NCI-H2107 treated with DMSO at 0.1 percent for 48 hours (cell line): ENCODE measurements around the gene RGS19.
"Not testable (repeated sequence)": the region's sequence is repeated elsewhere in the genome, so short reads cannot be mapped to it uniquely, and the experiment has no call there.

Experiments
- DNase-seq: peaks from one replicate; lab custom pipeline; 2025; ENCODE audit not compliant: unreplicated experiment; lab: John Stamatoyannopoulos, UW

Gene RGS19, protein sequence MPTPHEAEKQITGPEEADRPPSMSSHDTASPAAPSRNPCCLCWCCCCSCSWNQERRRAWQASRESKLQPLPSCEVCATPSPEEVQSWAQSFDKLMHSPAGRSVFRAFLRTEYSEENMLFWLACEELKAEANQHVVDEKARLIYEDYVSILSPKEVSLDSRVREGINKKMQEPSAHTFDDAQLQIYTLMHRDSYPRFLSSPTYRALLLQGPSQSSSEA

DNA sequence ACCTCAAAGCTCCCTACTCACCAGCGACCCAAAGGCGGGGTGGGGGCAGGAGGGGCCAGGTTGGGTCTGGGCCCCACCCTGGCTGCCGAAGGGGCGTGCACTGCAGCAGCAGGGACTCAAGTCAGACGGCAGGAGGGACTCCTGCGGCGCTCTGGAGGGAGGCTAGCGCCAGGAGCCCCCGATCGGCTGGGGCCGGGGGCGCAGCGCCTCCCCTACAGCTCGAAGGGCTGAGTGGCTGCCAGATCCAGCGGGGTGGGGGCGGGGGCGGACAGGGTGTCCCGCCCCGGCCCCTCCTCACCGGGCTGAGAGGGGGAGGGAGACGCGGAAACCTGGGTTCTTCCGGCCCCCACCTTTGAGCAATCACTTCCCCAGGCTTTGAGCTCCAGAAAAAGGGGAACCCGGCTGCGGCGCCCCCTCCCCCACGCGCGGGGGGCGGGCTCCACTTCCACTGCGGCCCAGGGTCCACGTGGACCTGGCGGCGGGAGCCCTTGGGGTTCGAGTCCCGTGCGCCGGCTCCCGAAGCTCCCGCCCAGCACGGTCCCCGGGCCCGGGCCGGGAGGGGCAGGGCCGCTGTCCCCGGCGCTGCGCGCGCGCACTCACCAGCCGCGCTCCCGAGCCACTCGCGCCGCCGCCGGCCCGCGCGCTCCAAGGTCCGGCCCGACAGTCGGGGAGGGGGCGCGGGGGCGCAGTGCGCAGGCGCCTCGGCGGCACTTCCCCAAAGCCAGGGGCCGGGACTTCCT is at the start of gene RGS19:
RGS19 (minus strand) TSS at position 246 of the 740 bp plus-strand sequence. CDS start 2,632 bp downstream, outside the sequence.
- DNase-seq = no peak

DNA sequence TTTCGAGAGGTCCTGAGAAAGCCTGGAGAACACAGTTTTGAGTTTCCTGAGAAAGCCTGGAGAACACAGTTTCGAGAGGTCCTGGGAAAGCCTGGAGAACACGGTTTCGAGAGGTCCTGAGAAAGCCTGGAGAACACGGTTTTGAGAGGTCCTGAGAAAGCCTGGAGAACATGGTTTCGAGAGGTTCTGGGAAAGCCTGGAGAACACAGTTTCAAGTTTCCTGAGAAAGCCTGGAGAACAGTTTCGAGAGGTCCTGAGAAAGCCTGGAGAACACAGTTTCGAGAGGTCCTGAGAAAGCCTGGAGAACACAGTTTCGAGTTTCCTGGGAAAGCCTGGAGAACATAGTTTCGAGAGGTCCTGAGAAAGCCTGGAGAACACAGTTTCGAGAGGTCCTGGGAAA is 44.2 kb upstream of the RGS19 start:
- not testable (repeated sequence) for DNase-seq

DNA sequence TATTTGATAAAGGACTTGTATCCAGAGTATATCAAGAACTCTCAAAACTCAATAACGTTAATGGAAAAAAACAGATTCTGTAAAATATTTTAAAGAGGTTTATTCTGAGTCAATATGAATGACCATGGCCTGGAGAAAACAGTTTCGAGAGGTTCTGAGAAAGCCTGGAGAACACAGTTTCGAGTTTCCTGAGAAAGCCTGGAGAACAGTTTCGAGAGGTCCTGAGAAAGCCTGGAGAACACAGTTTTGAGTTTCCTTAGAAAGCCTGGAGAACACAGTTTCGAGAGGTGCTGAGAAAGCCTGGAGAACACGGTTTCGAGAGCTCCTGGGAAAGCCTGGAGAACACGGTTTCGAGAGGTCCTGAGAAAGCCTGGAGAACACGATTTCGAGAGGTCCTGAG is 43.6 kb upstream of the RGS19 start:
- DNase-seq = not testable (repeated sequence)

DNA sequence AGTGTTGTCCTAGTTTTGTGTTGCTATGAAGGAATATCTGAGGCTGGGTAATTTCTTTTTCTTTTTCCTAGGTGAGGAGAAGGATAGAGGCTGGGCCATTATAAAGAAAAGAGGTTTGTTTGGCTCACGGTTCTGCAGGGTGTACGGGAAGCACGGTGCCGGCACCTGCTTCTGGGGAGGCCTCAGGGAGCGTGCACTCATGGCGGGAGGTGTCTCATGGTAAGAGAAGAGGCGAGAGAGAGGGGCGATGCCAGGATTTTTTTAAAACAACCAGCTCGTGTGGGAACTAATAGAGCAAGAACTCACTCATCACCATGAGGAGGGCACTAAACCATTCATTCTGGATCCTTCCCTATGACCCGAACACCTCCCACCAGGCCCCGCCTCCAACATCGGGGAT is 42.3 kb upstream of the RGS19 start:
- no peak for DNase-seq

DNA sequence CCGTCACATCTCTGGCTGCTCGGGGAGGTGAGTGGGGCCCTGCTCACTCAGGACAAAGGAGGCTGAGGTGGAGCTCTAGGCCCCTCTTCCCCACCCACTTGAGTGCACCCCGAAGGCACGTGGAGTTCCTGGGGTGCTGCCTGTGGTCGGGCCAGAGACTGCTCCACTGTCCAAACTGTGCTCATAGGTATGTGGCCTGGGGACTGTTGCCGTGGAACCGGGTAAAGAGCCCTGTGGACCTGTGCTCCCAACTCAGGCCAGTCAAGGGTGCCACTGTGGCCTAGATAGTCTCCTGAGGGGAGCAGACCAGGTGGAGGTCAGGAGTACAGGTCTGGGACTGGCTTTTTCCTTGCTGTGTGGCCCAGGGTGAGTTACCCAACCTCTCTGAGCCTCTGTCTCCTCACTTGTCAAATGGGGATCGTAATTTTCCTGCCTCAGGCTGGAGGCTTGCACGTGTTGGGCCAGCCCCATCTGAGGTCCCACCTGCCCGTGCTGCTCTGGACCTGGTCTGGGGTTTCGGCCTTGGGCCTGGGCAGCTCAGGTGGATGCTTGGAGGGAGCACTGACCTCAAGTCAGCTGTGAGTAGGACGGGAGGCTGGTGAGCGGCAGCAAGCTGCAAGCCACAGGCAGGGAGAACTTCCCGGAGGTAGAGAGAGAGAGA is 40.5 kb upstream of the RGS19 start:
- no peak for DNase-seq

DNA sequence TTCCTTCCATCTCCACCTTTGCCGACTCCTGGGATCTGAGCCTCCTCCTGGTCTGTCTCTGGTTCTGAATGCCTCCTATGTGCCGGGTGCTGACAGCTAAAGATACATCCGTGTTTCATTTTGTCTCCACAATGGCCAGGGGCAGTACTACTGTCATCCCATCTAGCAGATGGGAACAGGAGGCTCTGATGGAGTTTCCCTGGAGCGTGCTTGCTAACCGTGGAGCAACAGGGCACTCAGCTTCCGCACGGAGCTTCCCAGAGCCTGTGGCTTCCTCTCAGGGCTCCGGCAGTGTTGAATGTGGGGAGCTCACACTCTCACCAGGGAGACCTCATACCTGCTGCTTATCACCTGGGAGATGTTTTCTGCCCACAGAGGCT is 40.0 kb upstream of the RGS19 start:
- DNase-seq = no peak

DNA sequence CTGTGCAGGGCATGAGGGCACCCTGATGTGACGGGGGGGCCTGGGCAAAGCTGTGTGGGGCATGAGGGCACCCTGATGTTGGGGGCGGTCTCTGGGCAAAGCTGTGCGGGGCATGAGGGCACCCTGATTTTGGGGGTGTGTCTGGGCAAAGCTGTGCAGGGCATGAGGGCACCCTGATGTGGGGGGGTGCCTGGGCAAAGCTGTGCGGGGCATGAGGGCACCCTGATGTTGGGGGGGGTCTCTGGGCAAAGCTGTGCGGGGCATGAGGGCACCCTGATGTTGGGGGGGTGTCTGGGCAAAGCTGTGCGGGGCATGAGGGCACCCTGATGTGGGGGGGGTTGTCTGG is 38.1 kb upstream of the RGS19 start:
- DNase-seq = not testable (repeated sequence)

DNA sequence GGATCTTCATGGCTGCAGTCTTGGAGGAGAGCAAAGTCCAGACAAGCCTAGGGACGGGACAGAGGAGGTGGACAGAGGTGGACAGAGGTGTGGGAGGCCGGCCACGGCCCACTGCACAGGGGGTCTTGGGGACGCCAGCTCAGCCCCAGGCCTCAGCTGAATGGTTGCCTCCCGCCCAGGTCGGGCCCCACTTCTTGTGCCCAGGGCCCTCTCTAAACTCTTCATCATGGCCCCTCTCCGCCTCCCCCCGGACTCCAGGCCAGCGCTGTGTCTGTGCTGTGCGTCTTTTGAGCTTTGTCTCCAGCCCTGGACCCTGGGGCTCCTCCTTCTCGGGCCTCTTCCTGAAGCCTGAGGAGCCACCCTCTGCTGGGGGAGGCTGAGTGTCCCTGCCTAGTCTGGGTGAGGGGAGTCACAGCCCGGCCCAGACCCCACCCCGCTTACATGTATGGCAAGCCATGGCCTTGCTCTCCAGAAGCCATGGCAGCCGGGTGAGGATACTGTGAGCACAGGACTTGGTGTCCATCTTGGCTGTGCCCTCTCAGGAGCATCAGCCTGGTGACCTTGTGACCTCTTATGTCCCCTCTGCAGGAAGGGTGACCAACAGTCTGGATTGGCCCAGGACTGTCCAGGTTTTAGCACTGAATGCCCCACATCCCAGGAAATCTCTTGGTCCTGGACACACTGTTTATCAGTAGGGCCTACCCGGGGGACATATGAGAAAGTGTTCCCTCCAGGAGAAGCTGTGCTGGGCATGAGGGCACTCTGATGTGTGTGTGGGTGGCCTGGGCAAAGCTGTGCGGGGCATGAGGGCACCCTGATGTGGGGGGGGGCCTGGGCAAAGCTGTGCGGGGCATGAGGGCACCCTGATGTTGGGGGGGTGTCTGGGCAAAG is 37.5 kb upstream of the RGS19 start:
- no peak for DNase-seq

DNA sequence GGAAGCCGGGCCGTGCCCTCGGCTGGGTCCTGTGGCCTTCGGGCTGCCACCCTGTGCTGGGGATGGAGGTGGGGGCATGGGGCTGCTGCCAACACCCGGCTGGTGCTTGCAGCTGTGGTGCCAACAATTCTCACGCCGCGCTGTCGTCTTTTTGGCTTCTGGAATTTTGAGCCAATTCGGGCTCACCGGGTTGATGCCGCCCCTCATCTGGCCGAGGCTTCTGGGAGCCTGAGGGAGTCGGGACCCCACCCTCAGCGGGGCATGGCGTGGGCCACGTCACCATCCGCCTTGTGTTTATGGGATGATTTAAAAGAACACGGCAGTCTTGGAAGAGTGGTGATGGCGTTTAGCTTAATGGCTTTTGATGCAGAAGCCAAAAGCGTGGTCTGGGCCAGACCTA is 36.7 kb upstream of the RGS19 start:
- no peak for DNase-seq

DNA sequence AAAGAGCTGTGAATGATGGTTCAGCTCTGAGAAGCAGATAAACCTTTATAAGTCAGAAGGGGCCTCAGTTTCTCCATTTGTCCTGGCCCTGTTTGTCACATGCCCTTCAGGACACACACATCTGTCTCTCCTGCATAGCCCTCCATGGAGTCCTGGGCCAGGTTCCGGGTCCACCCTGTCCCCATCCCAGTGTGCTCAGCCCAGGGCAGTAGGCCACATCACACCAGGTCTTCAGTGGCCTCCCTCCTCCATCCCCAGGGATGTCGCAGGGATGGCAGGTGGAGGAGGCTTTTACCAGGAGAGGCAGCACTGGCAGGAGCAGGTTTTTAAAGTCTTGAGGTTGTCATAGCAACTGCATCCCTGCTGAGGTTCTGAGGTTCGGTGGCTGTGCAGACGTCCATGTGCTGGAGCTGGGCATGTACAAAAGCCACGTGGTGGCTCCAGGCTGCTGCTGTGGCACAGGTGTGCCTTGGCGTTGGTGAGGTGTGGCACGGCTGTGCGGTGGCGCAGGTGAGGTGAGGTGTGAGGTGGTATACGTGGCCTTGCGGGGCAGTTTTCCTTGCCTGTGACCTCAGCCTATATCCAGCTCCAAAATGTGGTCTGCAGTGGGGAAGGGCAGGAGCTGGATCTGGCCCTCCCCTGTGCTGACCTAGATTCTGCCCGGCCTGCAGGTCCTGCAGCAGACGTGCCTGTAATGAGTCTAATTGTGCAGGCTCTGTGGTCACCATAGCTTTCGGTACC is 36.0 kb upstream of the RGS19 start:
- peak; percentile 45 for DNase-seq

DNA sequence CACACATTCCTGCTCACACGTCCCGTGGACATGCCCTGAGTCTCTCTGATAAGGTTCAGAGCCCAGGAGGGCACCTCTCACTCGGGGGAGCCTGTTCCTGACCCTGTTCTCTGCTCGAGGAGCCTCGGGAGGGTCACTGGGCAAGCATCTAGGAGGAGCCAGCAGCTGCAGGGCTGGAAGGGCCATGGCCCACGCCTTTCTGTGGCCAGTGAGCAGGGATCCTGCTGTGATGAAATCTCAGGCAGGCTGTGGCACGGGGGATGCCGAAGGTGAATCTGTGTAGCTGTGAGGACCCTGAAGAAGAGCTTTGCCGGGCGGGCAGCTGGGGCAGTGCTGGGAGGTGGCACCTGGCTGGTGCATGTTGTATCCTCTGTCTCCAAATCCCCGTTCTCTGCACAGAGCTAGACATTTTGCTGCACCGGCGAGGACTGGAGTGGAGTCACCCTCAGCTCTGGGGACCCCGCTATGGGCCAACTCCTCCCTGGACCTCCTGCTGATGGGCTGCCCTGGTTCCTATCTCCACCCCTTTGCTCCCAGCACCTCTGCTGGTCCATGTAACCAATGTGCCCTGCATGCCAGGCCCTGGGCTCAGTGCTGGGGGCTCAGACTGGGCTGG is 35.1 kb upstream of the RGS19 start:
- DNase-seq = no peak

DNA sequence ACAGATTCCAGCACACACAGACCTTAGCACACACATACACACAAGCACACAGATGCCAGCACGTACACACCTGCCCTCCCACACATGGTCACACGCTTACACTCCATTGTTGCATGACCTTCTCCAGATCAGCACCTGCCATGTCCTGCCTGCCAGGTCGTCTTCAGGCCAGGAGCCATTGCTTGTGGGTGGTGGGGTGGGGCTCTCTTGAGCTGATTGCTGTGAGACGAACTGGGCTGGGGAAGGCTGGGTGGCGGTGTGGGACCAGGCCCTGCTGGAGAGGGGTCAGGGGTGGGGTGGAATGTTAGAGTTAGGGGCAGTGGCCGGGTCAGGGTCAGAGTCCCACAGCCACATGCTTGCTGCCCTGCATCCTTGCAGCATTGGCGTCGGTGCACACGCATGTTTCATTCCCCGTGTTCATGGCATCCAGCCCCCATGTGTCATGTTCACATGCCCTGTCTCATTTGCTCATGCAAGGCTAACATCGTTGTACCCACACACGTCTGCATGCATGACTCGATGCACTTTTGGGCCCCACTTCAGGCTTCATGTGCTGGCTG is 34.6 kb upstream of the RGS19 start:
- no peak for DNase-seq

DNA sequence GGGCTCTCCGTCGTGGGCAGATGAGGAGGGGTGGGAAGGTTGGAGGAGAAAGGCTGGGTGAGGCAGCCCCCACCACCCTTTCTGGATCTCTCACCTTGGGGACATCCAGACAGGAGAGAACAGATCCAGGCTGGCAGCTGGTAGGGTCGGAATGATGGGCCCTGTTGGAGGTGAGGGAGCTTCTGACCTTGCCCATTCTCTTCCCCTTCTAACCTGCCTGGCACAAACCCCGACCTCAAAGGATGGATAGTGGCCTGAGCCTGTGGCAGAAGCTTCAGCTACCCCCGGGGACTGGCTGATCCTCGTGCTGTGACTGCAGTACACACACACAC is 34.1 kb upstream of the RGS19 start:
- DNase-seq = no peak

DNA sequence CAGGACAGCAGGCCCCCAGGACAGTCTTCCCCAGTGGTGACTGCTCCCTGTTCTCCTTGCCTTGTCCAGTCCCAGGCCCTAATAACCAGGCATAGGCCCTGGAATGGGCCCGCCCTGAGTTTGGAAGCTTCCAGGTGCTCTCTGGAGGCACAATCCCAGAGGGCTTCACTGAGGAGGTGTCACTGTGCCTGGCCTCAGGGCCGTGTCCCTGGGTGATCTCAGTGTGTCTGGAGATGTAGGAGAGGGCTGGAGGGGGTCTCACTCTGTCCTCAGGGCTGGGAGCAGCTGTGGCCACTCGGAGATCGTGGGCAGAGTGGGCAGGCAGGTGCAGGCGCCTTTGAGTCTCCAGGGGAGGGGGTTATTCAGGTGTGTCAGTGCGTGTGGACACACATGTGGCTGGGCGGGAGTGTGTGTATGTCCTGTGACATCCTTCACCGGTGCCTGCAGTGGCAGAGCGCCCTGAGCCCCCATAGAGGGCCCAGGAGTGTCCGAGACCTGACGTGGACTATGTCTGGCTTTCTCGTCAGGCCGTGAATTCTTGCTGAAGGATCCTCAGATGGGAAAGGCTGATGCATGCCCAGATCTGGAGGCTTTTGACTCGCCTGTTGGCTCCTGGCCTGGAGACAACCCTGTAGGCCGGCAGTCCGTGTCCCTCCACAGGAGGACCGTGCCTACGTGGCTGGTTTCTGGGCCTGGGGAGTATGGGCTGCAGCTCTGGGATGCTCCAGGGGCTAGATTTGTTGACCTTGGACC is 33.5 kb upstream of the RGS19 start:
- no peak for DNase-seq

DNA sequence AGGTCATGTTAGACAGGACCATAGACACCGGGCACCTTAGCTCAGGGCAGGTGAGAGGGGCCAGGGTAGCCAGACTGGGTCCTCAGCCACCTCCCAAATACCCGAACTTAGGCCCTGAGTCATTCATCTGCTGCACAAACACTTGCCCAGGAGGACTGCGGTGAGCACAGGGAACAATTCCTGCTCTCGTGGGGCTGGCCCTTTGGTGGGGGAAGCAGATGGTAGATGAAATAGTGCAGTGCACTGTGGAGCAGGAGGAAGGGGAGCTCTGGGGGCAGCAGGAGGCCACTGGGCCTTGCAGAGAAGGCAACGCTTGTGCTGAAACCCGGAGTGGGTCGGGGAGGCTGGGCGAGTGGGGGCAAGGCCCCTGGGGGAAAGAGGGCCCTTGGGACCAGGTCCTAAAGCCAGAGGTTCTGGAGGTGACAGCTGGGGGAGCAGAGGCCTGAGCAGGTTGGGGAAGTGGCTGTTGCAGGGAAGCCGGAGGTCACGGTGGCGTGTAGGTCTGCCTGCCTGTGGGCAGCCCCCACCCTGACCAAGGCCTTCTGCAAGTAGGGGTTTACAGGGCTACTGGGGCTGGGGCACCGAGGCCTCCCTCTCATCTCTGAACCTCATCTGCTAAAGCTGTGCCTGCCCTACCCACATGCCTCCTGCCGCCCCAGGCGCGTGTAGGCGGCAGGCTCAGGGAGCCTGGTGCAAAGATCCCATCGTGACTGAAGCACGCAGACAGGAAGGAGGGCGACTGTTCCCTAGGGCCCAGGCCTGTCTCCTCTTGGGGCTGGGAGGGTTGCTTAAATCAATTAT is 32.7 kb upstream of the RGS19 start:
- no peak for DNase-seq

DNA sequence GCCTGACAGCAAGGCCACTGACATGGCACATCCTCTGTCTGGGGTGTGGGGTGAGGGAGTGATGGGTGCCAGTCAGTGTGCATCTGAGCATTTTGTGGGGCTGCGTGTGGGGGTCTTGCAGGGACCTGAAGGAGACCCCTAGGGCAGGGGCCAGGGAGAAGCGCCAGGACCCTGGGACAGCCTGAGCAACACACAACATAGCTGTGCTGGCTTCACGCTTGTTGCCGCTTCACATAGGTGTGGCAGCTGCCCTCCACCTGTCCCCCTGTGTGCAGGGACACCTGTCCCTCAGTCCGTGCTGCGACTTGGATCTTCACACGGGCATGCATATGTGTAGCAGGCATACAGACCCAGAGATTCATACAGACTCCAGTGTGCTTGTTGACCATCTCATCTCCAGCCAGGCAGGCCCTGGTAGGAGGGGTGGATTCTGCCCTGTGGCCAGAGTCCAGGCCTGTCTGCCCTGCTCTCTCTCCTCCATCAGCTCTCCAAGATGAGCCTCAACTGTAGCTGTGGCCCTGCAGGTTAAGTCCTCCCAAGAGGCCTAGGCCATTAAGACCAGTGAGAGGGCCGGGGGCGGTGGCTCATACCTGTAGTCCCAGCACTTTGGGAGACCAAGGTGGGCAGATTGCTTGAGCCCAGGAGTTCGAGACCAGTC is 31.2 kb upstream of the RGS19 start:
- no peak for DNase-seq

DNA sequence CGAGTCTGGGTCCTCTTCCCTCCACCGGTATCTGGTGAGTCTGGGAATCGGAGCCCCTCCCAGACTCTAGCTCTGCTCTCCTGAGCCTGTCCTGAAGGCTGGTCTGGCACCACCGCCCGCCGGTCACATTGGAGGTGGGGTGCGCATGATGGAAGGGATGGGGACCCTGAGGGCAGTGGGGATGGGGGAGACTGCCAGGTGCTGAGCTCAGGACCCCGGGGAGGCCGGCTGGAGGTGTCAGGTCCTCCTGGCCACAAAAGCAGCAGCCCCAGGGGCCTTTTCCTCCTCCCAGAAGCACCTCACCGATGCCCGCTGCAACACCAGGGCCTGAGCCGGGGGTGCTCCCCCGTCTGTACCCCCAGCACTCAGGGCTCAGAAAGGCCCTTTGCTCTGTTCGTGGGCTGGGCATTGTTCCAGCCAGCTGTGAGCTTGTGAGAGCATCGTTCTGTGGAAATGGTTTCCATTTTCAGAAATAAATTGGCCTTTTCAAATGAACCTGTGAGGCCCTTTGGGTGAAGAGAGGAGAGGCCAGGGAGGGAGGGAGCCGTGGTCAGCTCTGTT is 30.6 kb upstream of the RGS19 start:
- DNase-seq = no peak
